Esophagus muscularis mucosa (tissue), 4 donors: ENCODE results near the gene TMEM141.

Source experiments
- EP300 ChIP-seq: sonication (generic); formaldehyde crosslinking; IDR thresholded peaks from one replicate; pipeline ENCODE4 v1.6.1; 2017; ENCODE audit warnings: antibody characterized with exemption
- POLR2AphosphoS5 ChIP-seq, 2 donors: sonication (generic); formaldehyde crosslinking; IDR thresholded peaks; one replicate each; pipeline ENCODE4 v1.6.1; 2017; ENCODE audit warnings: antibody characterized with exemption in 2 of 2
- TF ChIP-seq, protein P1 (sequence below), 3 experiments: fragments of 200-600 bp in 2 of 3; fragments of 450-650 bp in 1 of 3; sonication (generic) in 2 of 3; IDR thresholded peaks; one replicate each; pipeline ENCODE4 v1.5.1; 2017 to 2019; ENCODE audit warnings: antibody characterized with exemption in 3 of 3, mild to moderate bottlenecking in 2 of 3, moderate library complexity in 1 of 3

DNA sequence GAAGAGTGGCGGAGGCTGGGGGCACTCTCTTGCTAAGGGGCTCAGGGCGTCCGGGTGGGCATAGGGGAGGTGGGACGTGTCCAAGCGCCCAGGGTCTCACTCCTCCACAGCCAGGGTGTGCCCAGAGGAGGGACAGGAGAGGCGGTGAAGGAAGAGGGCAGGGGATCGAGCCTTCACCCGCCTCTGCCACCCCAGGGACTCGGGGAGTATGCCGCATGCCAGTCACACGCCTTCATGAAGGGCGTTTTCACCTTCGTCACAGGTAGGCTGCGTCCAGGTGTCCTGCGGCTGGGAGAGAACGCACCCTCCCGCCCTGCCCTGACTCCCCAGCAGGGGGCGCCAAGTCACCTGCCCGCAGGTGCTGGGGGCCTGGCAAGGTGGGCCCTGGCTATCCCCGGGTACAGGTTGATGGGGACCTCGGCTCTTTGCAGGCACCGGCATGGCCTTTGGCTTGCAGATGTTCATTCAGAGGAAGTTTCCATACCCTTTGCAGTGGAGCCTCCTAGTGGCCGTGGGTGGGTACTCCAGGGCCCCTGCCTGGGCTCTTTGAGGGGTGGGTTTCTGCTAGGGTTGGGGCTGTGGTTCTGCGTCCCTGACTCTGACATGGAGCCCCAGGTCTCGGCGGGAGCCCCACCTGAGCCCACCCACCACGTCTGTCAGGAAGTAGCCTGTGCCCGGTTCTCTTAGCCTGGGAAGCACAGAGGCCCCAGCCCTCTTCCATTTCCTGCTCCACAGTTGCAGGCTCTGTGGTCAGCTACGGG, 552 bp downstream of the TMEM141 start:
- TF ChIP-seq, protein P1, sequence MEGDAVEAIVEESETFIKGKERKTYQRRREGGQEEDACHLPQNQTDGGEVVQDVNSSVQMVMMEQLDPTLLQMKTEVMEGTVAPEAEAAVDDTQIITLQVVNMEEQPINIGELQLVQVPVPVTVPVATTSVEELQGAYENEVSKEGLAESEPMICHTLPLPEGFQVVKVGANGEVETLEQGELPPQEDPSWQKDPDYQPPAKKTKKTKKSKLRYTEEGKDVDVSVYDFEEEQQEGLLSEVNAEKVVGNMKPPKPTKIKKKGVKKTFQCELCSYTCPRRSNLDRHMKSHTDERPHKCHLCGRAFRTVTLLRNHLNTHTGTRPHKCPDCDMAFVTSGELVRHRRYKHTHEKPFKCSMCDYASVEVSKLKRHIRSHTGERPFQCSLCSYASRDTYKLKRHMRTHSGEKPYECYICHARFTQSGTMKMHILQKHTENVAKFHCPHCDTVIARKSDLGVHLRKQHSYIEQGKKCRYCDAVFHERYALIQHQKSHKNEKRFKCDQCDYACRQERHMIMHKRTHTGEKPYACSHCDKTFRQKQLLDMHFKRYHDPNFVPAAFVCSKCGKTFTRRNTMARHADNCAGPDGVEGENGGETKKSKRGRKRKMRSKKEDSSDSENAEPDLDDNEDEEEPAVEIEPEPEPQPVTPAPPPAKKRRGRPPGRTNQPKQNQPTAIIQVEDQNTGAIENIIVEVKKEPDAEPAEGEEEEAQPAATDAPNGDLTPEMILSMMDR (IDR thresholded peaks at IDR 0.05), result peak; percentile 61 to 85 (median 62)
- TF ChIP-seq POLR2AphosphoS5 (IDR thresholded peaks at IDR 0.05) (no peak), EP300 (no peak)
